Left renal cortex interstitium (tissue), 4 donors: ENCODE measurements around the gene NLRP13. TPM values are rescaled to one million over a fixed set of nuclear protein-coding genes. Genes with fewer than 3 reads are reported as not detected.
"Not testable (repeated sequence)": the region's sequence is repeated elsewhere in the genome, so short reads cannot be mapped to it uniquely, and the experiment has no call there.

ENCODE experiments used
- DNase-seq, 4 donors: peaks; one replicate each; pipeline ENCODE4 v3.0.0-alpha.2; 2013; ENCODE audit warnings: low read depth in 4 of 4, low spot score in 2 of 4, missing footprints in 1 of 4
- polyA plus RNA-seq, 4 donors: library from polyadenylated mRNA; unstranded; fragments of 120-200 nt; gene quantifications; one replicate each; pipeline ENCODE4 v1.2.1, GENCODE V29; 2013; ENCODE audit not compliant: insufficient read length in 4 of 4

The NLRP13 gene
- polyA plus RNA-seq, result not detected

- DNase-seq, result no peak
Observed at GRCh38 chr19:55931936-55932386, at the start of gene NLRP13. TSS of gene NLRP13 (minus strand) at chr19:55932336. CDS start at chr19:55932311, 25 bp downstream.

- no peak for DNase-seq
Observed at GRCh38 chr19:55980415-55980814, 48.3 kb upstream of the NLRP13 start.

- no peak for DNase-seq
Observed at GRCh38 chr19:55973982-55974381, 41.8 kb upstream of the NLRP13 start.

- no peak for DNase-seq
Observed at GRCh38 chr19:55962186-55962585, 30.1 kb upstream of the NLRP13 start.

GRCh38 chr19:55959996-55960675 lies 28.0 kb upstream of the NLRP13 start:
- DNase-seq, result no peak

GRCh38 chr19:55958356-55958755 lies 26.2 kb upstream of the NLRP13 start:
- no peak for DNase-seq

- DNase-seq, result no peak
Observed at GRCh38 chr19:55956431-55956830, 24.3 kb upstream of the NLRP13 start.

- DNase-seq, result not testable (repeated sequence)
Observed at GRCh38 chr19:55950566-55950965, 18.4 kb upstream of the NLRP13 start.

GRCh38 chr19:55947532-55947931 lies 15.4 kb upstream of the NLRP13 start, which contains the start of gene NLRP8:
TSS of gene NLRP8 (plus strand) at chr19:55947832.
- no peak for DNase-seq

- DNase-seq, result no peak
Observed at GRCh38 chr19:55940306-55940705, 8.2 kb upstream of the NLRP13 start.

- no peak for DNase-seq
Observed at GRCh38 chr19:55939206-55939605, 7.1 kb upstream of the NLRP13 start.

- DNase-seq, result no peak
Observed at GRCh38 chr19:55935206-55935605, 3.1 kb upstream of the NLRP13 start.

- no peak for DNase-seq
Observed at GRCh38 chr19:55930996-55931515, 1.1 kb downstream of the NLRP13 start.

GRCh38 chr19:55929258-55929657 lies 2.9 kb downstream of the NLRP13 start:
- not testable (repeated sequence) for DNase-seq

GRCh38 chr19:55927991-55928390 lies 4.1 kb downstream of the NLRP13 start:
- DNase-seq, result no peak

- DNase-seq, result no peak
Observed at GRCh38 chr19:55923556-55923955, 8.6 kb downstream of the NLRP13 start.

GRCh38 chr19:55913643-55914268 lies 18.4 kb downstream of the NLRP13 start:
- no peak for DNase-seq

GRCh38 chr19:55912916-55913315 lies 19.2 kb downstream of the NLRP13 start:
- DNase-seq, result no peak

GRCh38 chr19:55909801-55910200 lies 22.3 kb downstream of the NLRP13 start:
- no peak for DNase-seq

- DNase-seq, result no peak
Observed at GRCh38 chr19:55907746-55908145, 24.4 kb downstream of the NLRP13 start.

- DNase-seq, result no peak
Observed at GRCh38 chr19:55907286-55907685, 24.9 kb downstream of the NLRP13 start.
